ENCODE results near the gene ZNF169. TPM values are rescaled to one million over a fixed set of nuclear protein-coding genes. Genes with fewer than 3 reads are reported as not detected.
"Not testable (repeated sequence)": the region's sequence is repeated elsewhere in the genome, so short reads cannot be mapped to it uniquely, and the experiment has no call there.

The ZNF169 gene
- polyA plus RNA-seq (2013, experiment 1 of 2; ENCODE audit: insufficient read length): 1.5 TPM
- polyA plus RNA-seq (2013, experiment 2 of 2; ENCODE audit: insufficient read length): 1.9 TPM

GRCh38 chr9:94259077-94259862 lies at the start of gene ZNF169:
Gene ZNF169, plus strand, starts transcription at chr9:94259298. Its CDS starts 19,515 bp downstream, at chr9:94278813.
- DNase-seq: peak; percentile 87

- DNase-seq: no peak
Observed at GRCh38 chr9:94210616-94211603, 48.2 kb upstream of the ZNF169 start.

GRCh38 chr9:94212091-94212490 lies 47.0 kb upstream of the ZNF169 start:
- DNase-seq: peak; percentile 9

GRCh38 chr9:94212531-94212930 lies 46.6 kb upstream of the ZNF169 start:
- DNase-seq: no peak

- peak; percentile 67 for DNase-seq
Observed at GRCh38 chr9:94213511-94214124, 45.5 kb upstream of the ZNF169 start.

- DNase-seq: no peak
Observed at GRCh38 chr9:94222870-94223269, 36.2 kb upstream of the ZNF169 start.

GRCh38 chr9:94225413-94225812 lies 33.7 kb upstream of the ZNF169 start:
- not testable (repeated sequence) for DNase-seq

- no peak for DNase-seq
Observed at GRCh38 chr9:94228616-94229015, 30.5 kb upstream of the ZNF169 start.

GRCh38 chr9:94232428-94232827 lies 26.7 kb upstream of the ZNF169 start:
- no peak for DNase-seq

GRCh38 chr9:94241098-94241497 lies 18.0 kb upstream of the ZNF169 start:
- not testable (repeated sequence) for DNase-seq

GRCh38 chr9:94245651-94246050 lies 13.4 kb upstream of the ZNF169 start:
- DNase-seq: no peak

- DNase-seq: no peak
Observed at GRCh38 chr9:94250456-94250855, 8.6 kb upstream of the ZNF169 start.

- DNase-seq: no peak
Observed at GRCh38 chr9:94256007-94256406, 3.1 kb upstream of the ZNF169 start.

GRCh38 chr9:94265626-94266402 lies 6.7 kb downstream of the ZNF169 start:
- DNase-seq: not testable (repeated sequence)

- DNase-seq: no peak
Observed at GRCh38 chr9:94269264-94269663, 10.2 kb downstream of the ZNF169 start.

- no peak for DNase-seq
Observed at GRCh38 chr9:94270009-94270408, 10.9 kb downstream of the ZNF169 start.

- not testable (repeated sequence) for DNase-seq
Observed at GRCh38 chr9:94277029-94277428, 17.9 kb downstream of the ZNF169 start.

- DNase-seq: no peak
Observed at GRCh38 chr9:94277885-94278536, 18.9 kb downstream of the ZNF169 start.

GRCh38 chr9:94280409-94280989 lies 21.4 kb downstream of the ZNF169 start:
- DNase-seq: no peak

GRCh38 chr9:94281101-94281500 lies 22.0 kb downstream of the ZNF169 start:
- DNase-seq: no peak

GRCh38 chr9:94286116-94286515 lies 27.0 kb downstream of the ZNF169 start:
- DNase-seq: peak; percentile 34
